Measurements from ENCODE around the gene SAMMSON. TPM values are rescaled to one million over a fixed set of nuclear protein-coding genes. Genes with fewer than 3 reads are reported as not detected.

The SAMMSON gene
- total RNA-seq, 1 donor from 2014 or later = not detected

DNA sequence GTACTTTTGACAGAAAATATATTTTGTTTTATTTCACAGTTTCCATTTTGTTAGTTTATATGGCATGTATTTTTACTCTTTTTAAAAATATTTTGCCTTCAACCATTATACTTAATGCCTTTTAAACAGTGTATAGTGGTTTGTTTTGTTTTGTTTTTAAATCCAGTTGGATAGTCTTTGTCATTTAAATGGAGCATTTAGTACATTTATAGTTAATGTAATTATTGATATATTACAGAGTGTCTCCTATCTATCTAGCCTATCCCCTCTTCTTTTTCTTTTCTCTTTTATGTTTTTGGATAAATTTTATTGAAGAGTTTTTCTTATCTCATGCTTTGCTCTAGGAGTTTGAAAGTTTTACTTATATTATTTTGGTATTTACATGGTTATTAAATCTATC lies 3.6 kb downstream of the SAMMSON start:
- intact Hi-C loops (cut with micrococcal nuclease) = no loop called here
- ATAC-seq (no peak), DNase-seq (no peak)

- ATAC-seq (no peak), DNase-seq (no peak)
- intact Hi-C loops (cut with micrococcal nuclease) = no loop called here
Observed at GRCh38 chr3:70006089-70006488, 6.6 kb downstream of the SAMMSON start.

- intact Hi-C loops (cut with micrococcal nuclease) = no loop called here
- no peak for ATAC-seq
- no peak for DNase-seq
Observed at GRCh38 chr3:70010346-70010745, 10.8 kb downstream of the SAMMSON start.

DNA sequence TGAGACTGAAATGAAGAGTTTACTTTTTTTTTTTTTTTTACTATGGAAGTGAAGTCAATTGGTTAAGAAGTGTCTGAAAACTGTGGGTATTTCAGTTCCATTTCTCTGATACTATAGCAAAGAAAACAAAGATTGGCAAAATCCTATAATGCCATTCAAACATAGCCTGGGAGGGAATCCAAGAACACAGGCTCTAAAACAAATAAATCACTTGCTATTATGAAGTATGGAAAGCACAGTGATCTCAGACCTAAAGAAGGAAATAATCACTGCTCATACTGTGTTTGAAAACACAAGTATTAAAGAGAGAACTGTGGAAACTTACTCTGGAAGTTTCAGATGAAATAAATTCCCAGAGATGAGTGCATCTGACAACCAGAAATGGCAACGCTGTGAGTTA lies 12.0 kb downstream of the SAMMSON start:
- ATAC-seq = no peak
- intact Hi-C loops (cut with micrococcal nuclease) = no loop called here
- DNase-seq = no peak

GRCh38 chr3:70020906-70021660 lies 21.6 kb downstream of the SAMMSON start:
- DNase-seq (no peak), ATAC-seq (no peak)
- intact Hi-C loops (cut with micrococcal nuclease) = no loop called here

DNA sequence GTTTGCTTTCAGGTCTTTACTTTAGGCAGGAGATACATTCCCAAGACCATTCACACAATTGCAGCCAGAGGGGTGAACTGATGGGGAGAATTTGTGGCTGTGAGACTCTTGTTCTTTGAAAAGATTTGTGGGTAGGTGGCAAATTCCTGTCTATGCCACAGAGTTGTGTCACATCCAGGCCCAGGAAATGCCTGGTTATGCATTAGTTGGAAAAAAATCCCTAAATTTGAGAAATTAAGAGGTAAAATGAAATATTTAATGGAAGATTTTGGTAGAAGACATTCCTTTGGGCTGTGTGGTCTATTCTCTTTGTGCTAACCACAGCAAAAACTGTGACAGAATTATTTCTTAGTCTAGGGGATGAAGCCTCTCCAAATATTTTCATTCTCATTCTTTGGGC lies 28.8 kb downstream of the SAMMSON start:
- ATAC-seq (no peak), DNase-seq (no peak)
- intact Hi-C loops (cut with micrococcal nuclease) = no loop called here

DNA sequence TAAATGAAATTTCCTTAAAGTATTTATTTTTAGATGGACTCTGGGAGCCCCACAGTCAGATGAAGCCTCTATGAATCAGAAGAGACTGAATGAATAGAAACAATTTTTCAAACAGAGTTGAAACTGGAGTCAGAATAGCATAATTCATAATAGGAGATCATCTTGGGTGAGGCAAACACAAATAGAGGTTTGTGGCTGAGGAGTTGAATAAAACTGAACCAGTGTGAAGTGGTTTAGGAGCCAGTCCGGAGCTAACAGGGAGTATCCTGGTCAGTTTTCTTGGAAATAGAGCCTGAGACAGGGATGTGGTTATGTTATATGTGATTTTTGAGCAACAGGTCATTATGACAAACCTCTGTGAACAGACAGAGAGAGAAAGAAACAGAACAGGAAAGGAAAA lies 39.2 kb downstream of the SAMMSON start:
- intact Hi-C loops (cut with micrococcal nuclease) = no loop called here
- DNase-seq (no peak), ATAC-seq (no peak)

GRCh38 chr3:70040386-70040785 lies 40.9 kb downstream of the SAMMSON start:
- DNase-seq = no peak
- intact Hi-C loops (cut with micrococcal nuclease) = no loop called here
- ATAC-seq = no peak

- ATAC-seq = no peak
- intact Hi-C loops (cut with micrococcal nuclease) = no loop called here
Observed at GRCh38 chr3:70042641-70043040, 43.1 kb downstream of the SAMMSON start.

DNA sequence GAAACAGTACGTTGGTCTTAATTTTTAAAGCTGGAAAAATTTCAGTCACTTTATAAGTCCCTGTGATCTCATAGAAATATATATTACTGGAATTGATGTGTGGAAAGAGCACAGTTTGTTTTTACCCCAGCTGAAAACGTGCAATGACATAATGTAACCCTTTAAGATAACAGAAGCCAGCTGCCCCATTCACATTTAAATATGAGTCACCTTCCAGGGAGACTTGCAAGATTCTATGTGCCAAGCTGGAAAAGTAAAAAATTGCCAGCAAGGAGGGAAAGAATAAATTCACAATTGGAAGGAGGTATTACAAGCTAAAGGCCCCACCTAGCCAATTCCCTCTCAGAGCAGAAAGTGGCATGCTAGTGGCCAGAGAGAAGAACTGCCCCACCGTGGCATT lies 50.2 kb downstream of the SAMMSON start:
- ATAC-seq = no peak
- no peak for DNase-seq
- intact Hi-C loops (cut with micrococcal nuclease) = no loop called here

More at GRCh38 chr3:70042641-70043040, 43.1 kb downstream of the SAMMSON start:
- DNase-seq = no peak

- DNase-seq = no peak
- intact Hi-C loops (cut with micrococcal nuclease) = no loop called here
- ATAC-seq = no peak
Observed at GRCh38 chr3:70053293-70053692, 53.8 kb downstream of the SAMMSON start.

- DNase-seq (no peak), ATAC-seq (no peak)
- intact Hi-C loops (cut with micrococcal nuclease) = no loop called here
Observed at GRCh38 chr3:70056081-70056480, 56.5 kb downstream of the SAMMSON start.

DNA sequence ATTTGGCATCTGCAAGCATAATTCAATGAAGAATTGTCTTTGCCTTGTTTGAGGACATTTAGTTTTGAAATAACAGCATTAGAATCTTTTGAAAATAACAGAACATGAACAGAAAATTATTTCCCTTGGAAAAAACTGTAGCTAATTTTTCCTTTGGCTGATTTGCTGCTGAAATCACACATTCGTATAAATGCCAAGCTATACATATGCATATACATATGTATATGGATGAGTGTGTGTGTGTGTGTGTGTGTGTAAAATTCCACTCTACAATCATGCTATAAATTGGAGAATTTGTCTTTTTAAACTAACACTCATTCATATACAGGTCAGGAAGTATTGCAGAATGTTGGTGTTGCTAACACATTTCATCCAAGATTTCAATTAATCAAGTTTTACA lies 57.9 kb downstream of the SAMMSON start:
- intact Hi-C loops (cut with micrococcal nuclease) = no loop called here
- no peak for DNase-seq
- no peak for ATAC-seq

DNA sequence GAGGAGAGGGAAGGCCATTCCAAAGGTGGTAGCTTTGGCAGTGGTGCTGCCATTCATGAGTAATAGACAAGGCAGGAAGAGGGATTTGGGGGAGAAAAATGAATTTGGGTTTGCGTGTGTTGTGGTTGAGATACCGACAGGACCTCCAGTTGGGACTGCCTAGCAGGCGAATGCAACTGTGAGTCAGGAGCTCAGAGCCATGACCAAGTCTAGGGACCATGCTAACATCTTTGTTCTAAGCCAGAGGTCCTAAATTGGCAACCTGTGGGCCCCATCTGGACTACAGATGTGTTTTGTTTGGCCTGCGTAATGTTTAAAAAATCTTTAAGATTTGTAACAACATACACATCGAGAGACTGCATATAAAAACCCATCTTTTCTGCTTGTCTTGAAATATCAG lies 61.6 kb downstream of the SAMMSON start:
- ATAC-seq (no peak), DNase-seq (no peak)
- intact Hi-C loops (cut with micrococcal nuclease) = no loop called here

- ATAC-seq (no peak), DNase-seq (no peak)
- intact Hi-C loops (cut with micrococcal nuclease) = loop anchor here (2.0 kb wide), 1 partner anchor 295 kb away; no protein-coding TSS in a partner anchor
Observed at GRCh38 chr3:70064194-70064779, 64.8 kb downstream of the SAMMSON start.

DNA sequence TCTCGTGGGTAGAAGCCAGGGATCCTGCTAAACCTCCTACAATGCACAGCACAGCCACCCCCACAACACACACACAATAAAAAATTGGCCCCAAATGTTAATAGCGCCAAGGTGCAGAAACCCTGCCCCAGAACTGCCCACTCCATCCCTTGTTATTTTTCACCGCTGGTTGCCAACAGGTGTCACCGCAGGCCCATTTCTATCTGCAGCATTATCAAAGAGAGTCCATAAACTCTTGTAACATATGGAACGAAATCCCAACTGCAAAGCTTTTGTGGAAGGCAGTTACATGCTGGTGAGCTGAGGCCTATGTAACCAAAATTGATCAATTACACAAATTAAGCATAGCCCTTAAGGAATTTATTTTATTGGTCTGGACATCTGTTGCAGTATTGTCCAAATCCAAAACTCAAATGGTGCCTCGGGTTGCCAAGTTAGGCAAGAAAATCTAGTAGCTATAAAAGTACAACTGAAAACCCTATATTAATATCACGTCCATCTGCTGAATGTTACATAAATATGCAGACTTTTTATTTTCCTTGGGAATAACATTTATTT lies 66.2 kb downstream of the SAMMSON start:
- intact Hi-C loops (cut with micrococcal nuclease) = loop anchor here (2.0 kb wide), 1 partner anchor 293 kb away; no protein-coding TSS in a partner anchor
- ATAC-seq = no peak

DNA sequence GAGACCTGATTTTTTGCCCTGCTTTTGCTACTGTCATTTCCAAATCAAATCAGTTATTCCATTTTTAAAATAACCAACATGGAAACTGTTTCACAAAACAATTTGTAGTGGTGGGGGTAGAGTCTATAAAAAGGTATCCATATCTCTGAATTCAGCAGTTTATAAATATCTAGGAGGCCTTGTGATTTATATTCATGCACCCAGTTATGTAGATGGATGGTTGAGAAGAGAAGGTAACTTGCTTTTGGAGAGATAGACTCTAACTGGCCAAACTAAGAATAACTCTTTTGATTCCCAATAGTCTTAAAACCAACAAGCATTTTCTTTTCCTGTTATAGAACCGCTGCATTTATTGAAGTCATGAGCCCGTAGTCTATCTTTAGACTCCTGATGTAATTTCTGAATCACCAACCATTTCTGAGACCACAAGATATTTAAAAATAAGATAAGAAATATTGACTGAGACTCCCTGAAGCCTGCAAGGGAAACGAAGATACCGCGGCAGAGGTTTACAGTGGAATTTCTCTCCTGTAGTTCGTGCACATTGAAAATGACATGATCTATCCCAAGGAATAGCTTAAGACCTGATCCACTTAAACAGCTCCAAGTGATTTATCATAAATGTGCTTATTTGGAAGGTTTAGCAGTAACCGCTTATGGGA lies 68.5 kb downstream of the SAMMSON start:
- intact Hi-C loops (cut with micrococcal nuclease) = no loop called here
- DNase-seq = no peak
- peak; percentile 42 for ATAC-seq

More for the DNA sequence above, 66.2 kb downstream of the SAMMSON start:
- no peak for DNase-seq

DNA sequence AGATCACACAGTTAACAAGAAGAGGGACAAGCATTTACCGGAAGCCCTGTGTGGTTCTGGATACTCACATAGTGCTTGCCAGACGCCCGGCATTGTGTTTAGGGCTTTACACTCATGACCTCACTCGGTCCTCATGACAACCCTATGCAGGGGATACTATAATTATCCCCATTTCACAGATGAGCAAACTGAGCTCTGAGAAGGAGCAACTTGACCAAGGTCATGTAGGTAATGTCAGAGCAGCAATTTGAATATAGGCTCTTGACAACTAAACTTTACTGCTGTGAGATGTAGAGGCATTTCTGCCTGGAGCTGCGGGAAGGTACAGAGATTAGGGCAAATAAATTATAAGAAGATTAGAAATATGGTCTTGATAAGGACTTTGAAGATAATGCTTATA lies 70.0 kb downstream of the SAMMSON start:
- no peak for DNase-seq
- intact Hi-C loops (cut with micrococcal nuclease) = no loop called here
- no peak for ATAC-seq

- ATAC-seq (no peak), DNase-seq (no peak)
- intact Hi-C loops (cut with micrococcal nuclease) = loop anchor here (10.0 kb wide), 1 partner anchor 1574 kb away; no protein-coding TSS in a partner anchor
Observed at GRCh38 chr3:70071138-70071537, 71.6 kb downstream of the SAMMSON start.

- no peak for DNase-seq
- intact Hi-C loops (cut with micrococcal nuclease) = loop anchor here (10.0 kb wide), 1 partner anchor 1573 kb away; no protein-coding TSS in a partner anchor
- no peak for ATAC-seq
Observed at GRCh38 chr3:70072180-70072579, 72.6 kb downstream of the SAMMSON start.

Measured in left ventricle myocardium superior (tissue), 1 donor.